Endothelial cell of umbilical vein (primary cell): ENCODE measurements around the gene KCTD19. TPM values are rescaled to one million over a fixed set of nuclear protein-coding genes. Genes with fewer than 3 reads are reported as not detected.

ENCODE experiments used
- BruUV-seq: library from RNA; stranded (reverse); fragments of 400-500 nt; replicated peaks from 2 replicates; lab custom pipeline; 2021; lab: Mats Ljungman, UMichigan
- CTCF ChIA-PET: fragments of 300-600, 350-600 bp; sonication (Branson Sonifier 250); formaldehyde crosslinking; loops from one replicate; lab custom pipeline; 2021; ENCODE audit warnings: antibody characterized with exemption, inconsistent platforms; lab: Charles Lee
- POLR2A ChIA-PET: fragments of 300-600, 350-600 bp; sonication (Branson Sonifier 250); formaldehyde crosslinking; loops from one replicate; lab custom pipeline; 2021; ENCODE audit warnings: antibody characterized with exemption, inconsistent platforms; lab: Charles Lee
- DNase-seq: peaks from one replicate; pipeline ENCODE4 v3.0.0-alpha.2; 2011; ENCODE audit warnings: low read depth, low spot score
- FAIRE-seq: peaks from 2 replicates; lab custom pipeline; 2011; peaks lifted over from hg19 to GRCh38; lab: Jason Lieb, UNC
- H2AFZ ChIP-seq: 2 replicates; pipeline ENCODE4 v1.6.0; 2012; ENCODE audit warnings: low read depth, low read length, control low read depth, inconsistent platforms
- H3K27ac ChIP-seq: 2 replicates; pipeline ENCODE4 v1.5.1; 2011; ENCODE audit warnings: low read depth, mild to moderate bottlenecking, control low read depth, low read length, moderate library complexity; ENCODE audit not compliant: insufficient read depth
- H3K27me3 ChIP-seq, 2 experiments: 2 replicates each; pipeline versions ENCODE4 v1.6.0 to v1.6.1; 2011; ENCODE audit warnings: low read length in 2 of 2, mixed read lengths in 1 of 2; ENCODE audit not compliant: control insufficient read depth in 2 of 2, insufficient read depth in 2 of 2
- H3K36me3 ChIP-seq, 2 experiments: 2 replicates in 1 of 2; 3 replicates in 1 of 2; pipeline ENCODE4 v1.5.1; 2011; ENCODE audit warnings: low read length in 2 of 2, mild to moderate bottlenecking in 1 of 2, moderate library complexity in 1 of 2; ENCODE audit not compliant: control insufficient read depth in 2 of 2, insufficient read depth in 2 of 2; ENCODE audit errors: extremely low read depth in 1 of 2
- H3K4me1 ChIP-seq: 3 replicates; pipeline ENCODE4 v1.5.1; 2011; ENCODE audit warnings: mild to moderate bottlenecking, low read length; ENCODE audit not compliant: control insufficient read depth, insufficient read depth; ENCODE audit errors: extremely low read depth
- H3K4me2 ChIP-seq: 2 replicates; pipeline ENCODE4 v1.6.1; 2011; ENCODE audit warnings: low read length, control low read depth, mixed read lengths; ENCODE audit not compliant: insufficient read depth
- H3K4me3 ChIP-seq, 3 experiments: fragments of 200-600 bp in 1 of 3; sonication (generic), shearing (Covaris generic) in 1 of 3; replicated peaks in 1 of 3; 2 replicates each; pipeline ENCODE4 v1.5.1; 2011 to 2016; ENCODE audit warnings: control low read depth in 3 of 3, low read length in 3 of 3, mild to moderate bottlenecking in 2 of 3, inconsistent platforms in 1 of 3, low read depth in 1 of 3, moderate library complexity in 1 of 3; ENCODE audit not compliant: insufficient read depth in 1 of 3
- H3K79me2 ChIP-seq: 2 replicates; pipeline ENCODE4 v1.6.0; 2012; ENCODE audit warnings: low read length, inconsistent platforms; ENCODE audit not compliant: control insufficient read depth, insufficient read depth
- H3K9ac ChIP-seq: replicated peaks from 2 replicates; pipeline ENCODE3; 2011; ENCODE audit warnings: low read length, control low read depth; ENCODE audit not compliant: insufficient read depth; ENCODE audit errors: extremely low read depth
- H3K9me1 ChIP-seq: replicated peaks from 3 replicates; pipeline ENCODE4 v1.6.0; 2011; ENCODE audit warnings: mild to moderate bottlenecking, low read length; ENCODE audit not compliant: control insufficient read depth, insufficient read depth; ENCODE audit errors: extremely low read depth
- H3K9me3 ChIP-seq: replicated peaks from 2 replicates; pipeline ENCODE4 v1.5.1; 2012; ENCODE audit warnings: low read length, inconsistent platforms; ENCODE audit not compliant: control insufficient read depth, insufficient read depth
- H4K20me1 ChIP-seq: replicated peaks from 2 replicates; pipeline ENCODE3; 2011; ENCODE audit warnings: mild to moderate bottlenecking, low read length; ENCODE audit not compliant: control insufficient read depth, insufficient read depth; ENCODE audit errors: extremely low read depth
- EZH2 ChIP-seq: IDR thresholded peaks from 2 replicates; pipeline ENCODE4 v1.6.1; 2012; ENCODE audit warnings: borderline replicate concordance, low read depth, mild to moderate bottlenecking, moderate library complexity, low read length, inconsistent platforms; ENCODE audit not compliant: severe bottlenecking
- FOS ChIP-seq: IDR thresholded peaks from 2 replicates; pipeline ENCODE4 v1.6.1; 2011; ENCODE audit warnings: mild to moderate bottlenecking, low read length, moderate library complexity, borderline replicate concordance; ENCODE audit not compliant: insufficient read depth
- GATA2 ChIP-seq: IDR thresholded peaks from 2 replicates; pipeline ENCODE4 v1.7.0; 2011; ENCODE audit warnings: low read depth, mild to moderate bottlenecking, moderate library complexity, mixed read lengths, low read length; ENCODE audit not compliant: insufficient read length, insufficient read depth
- JUN ChIP-seq: IDR thresholded peaks from 2 replicates; pipeline ENCODE4 v1.6.1; 2011; ENCODE audit warnings: borderline replicate concordance, low read depth; ENCODE audit not compliant: insufficient read length, insufficient read depth
- MYC ChIP-seq: IDR thresholded peaks from one replicate; pipeline ENCODE4 v1.6.1; 2011; ENCODE audit warnings: mild to moderate bottlenecking, low read depth, low read length
- POLR2A ChIP-seq: IDR thresholded peaks from 2 replicates; pipeline ENCODE4 v1.6.1; 2012; ENCODE audit warnings: low read depth, mild to moderate bottlenecking, control low read depth, low read length
- POLR2AphosphoS5 ChIP-seq: IDR thresholded peaks from 2 replicates; pipeline ENCODE4 v1.6.1; 2012; ENCODE audit warnings: low read depth, mild to moderate bottlenecking, control low read depth, low read length, moderate library complexity; ENCODE audit not compliant: insufficient read depth
- dilution Hi-C: fragments of 300-500 bp; cut with MboI; formaldehyde crosslinking; loops from one replicate; pipeline ENCODE4 v1.15.0; 2019; ENCODE audit warnings: low sequenced_read_pairs; ENCODE audit not compliant: extremely low pct_ligation_motif_present
- intact Hi-C: fragments of 100-400 bp; cut with micrococcal nuclease; formaldehyde crosslinking; loops from one replicate; pipeline ENCODE4 v1.10.0; 2022
- polyA plus RNA-seq, 4 experiments: library from polyadenylated mRNA; depleted of rRNA in 3 of 4; stranded (reverse) in 3 of 4; unstranded in 1 of 4; fragments of >200 nt; gene quantifications; 2 replicates each; pipeline versions ENCODE4 v1.2.1 to v1.2.3, GENCODE V29; 2011 to 2012; ENCODE audit warnings: missing spikeins in 1 of 4
- total RNA-seq: library from RNA; stranded (reverse); gene quantifications from 2 replicates; pipeline ENCODE4 v1.2.3, GENCODE V29; 2021
- TF ChIP-seq, protein P1 (sequence below): IDR thresholded peaks from 2 replicates; pipeline ENCODE4 v1.6.1; 2011; ENCODE audit not compliant: insufficient read depth, insufficient read length
- TF ChIP-seq, protein P2 (sequence below), 2 donors: IDR thresholded peaks; 1 replicate in 1 of 2; 2 replicates in 1 of 2; pipeline ENCODE4 v1.5.1; 2011; ENCODE audit warnings: low read length in 2 of 2, mild to moderate bottlenecking in 2 of 2, moderate library complexity in 2 of 2, control low read depth in 1 of 2, inconsistent platforms in 1 of 2, low read depth in 1 of 2; ENCODE audit not compliant: insufficient read depth in 1 of 2; ENCODE audit errors: extremely low read depth in 1 of 2

KCTD19 gene
- total and polyA plus RNA-seq, 2 donors (not counting 3 experiments of a cell fraction or from before 2014, with no cell fraction given): 0.21 to 0.44 TPM

DNA sequence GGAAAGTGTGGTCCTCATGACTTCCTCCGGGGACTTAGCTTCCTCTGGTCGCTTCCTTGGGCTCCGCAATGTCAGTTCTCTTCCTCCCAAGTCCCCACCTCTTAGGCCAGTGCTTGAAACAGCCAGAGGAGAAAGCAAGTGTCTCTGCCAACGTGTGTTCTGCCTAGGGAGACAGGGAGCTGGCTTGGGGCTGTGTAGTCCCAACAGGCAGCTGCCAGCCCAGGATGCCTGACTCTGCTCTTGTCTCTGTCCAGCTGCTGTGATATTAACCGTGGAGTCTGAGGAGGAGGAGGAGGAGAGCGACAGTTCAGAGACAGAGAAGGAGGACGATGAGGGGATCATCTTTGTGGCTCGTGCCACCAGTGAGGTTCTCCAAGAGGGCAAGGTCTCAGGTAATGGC, 60.7 kb downstream of the KCTD19 start:
- CTCF ChIA-PET: interaction anchor here (0.8 to 2.6 kb wide), 4 partner anchors 18 to 73 kb away, joined by 3 to 10 read pairs (median 5); partner anchors contain the start of genes KCTD19 and LRRC36
- Histone ChIP-seq H3K9me1 (no peaks in the 10 kb centered on the region), H3K79me2 (no peaks in the 10 kb centered on the region), H3K4me2 (no peak overlapping the region), H3K4me1 (peaks cover 23% of the 10 kb centered on the region), H2AFZ (no peak overlapping the region), H3K9ac (no peak overlapping the region), H3K36me3 (no peaks in the 10 kb centered on the region), H3K9me3 (no peaks in the 10 kb centered on the region), H3K27ac (no peak overlapping the region), H4K20me1 (no peaks in the 10 kb centered on the region), H3K4me3 (no peak overlapping the region), H3K27me3 (no peaks in the 10 kb centered on the region)
- TF ChIP-seq, protein P1, sequence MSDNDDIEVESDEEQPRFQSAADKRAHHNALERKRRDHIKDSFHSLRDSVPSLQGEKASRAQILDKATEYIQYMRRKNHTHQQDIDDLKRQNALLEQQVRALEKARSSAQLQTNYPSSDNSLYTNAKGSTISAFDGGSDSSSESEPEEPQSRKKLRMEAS: no peak
- TF ChIP-seq GATA2: no peak
- no peak for TF ChIP-seq JUN
- no peak for TF ChIP-seq POLR2AphosphoS5
- TF ChIP-seq FOS: no peak
- TF ChIP-seq POLR2A: no peak
- TF ChIP-seq, protein P2, sequence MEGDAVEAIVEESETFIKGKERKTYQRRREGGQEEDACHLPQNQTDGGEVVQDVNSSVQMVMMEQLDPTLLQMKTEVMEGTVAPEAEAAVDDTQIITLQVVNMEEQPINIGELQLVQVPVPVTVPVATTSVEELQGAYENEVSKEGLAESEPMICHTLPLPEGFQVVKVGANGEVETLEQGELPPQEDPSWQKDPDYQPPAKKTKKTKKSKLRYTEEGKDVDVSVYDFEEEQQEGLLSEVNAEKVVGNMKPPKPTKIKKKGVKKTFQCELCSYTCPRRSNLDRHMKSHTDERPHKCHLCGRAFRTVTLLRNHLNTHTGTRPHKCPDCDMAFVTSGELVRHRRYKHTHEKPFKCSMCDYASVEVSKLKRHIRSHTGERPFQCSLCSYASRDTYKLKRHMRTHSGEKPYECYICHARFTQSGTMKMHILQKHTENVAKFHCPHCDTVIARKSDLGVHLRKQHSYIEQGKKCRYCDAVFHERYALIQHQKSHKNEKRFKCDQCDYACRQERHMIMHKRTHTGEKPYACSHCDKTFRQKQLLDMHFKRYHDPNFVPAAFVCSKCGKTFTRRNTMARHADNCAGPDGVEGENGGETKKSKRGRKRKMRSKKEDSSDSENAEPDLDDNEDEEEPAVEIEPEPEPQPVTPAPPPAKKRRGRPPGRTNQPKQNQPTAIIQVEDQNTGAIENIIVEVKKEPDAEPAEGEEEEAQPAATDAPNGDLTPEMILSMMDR (IDR thresholded peaks at IDR 0.05; ENCODE audit: extremely low read depth in 1 of 2, insufficient read depth in 1 of 2, low read depth in 1 of 2, low read length in 2 of 2): no peak
- no peak for TF ChIP-seq EZH2
- no peak for TF ChIP-seq MYC
- POLR2A ChIA-PET: interaction anchor here (0.6 kb wide), 1 partner anchor 212 kb away, joined by 3 read pairs; no protein-coding TSS in a partner anchor
- no TSS peak for BruUV-seq
- intact Hi-C loops: no loop called here
- no peak for FAIRE-seq
- dilution Hi-C loops: no loop called here
- DNase-seq: no peak
